Mucosa of stomach (tissue), 1 donor: ENCODE data around the gene ZMIZ1.
A peak's percentile ranks its signal among the peaks of the same experiment; 100 is the strongest.

Experiments
- H3K27me3 ChIP-seq: one replicate; pipeline ENCODE4 v1.7.0; 2013; ENCODE audit warnings: mild to moderate bottlenecking, low read length; ENCODE audit not compliant: control insufficient read depth, insufficient read depth
- H3K36me3 ChIP-seq: one replicate; pipeline ENCODE4 v1.7.0; 2013; ENCODE audit warnings: low read length; ENCODE audit not compliant: control insufficient read depth, insufficient read depth
- H3K4me1 ChIP-seq: one replicate; pipeline ENCODE4 v1.7.0; 2013; ENCODE audit warnings: mild to moderate bottlenecking, low read length; ENCODE audit not compliant: control insufficient read depth, insufficient read depth
- H3K4me3 ChIP-seq: one replicate; pipeline ENCODE4 v1.7.0; 2013; ENCODE audit warnings: low read length
- H3K9ac ChIP-seq: one replicate; pipeline ENCODE4 v1.7.0; 2013; ENCODE audit warnings: mild to moderate bottlenecking, low read length, moderate library complexity
- H3K9me3 ChIP-seq: one replicate; pipeline ENCODE4 v1.7.0; 2013; ENCODE audit warnings: mild to moderate bottlenecking, low read length, moderate library complexity; ENCODE audit not compliant: control insufficient read depth
- donor health status: Pancreatic carcinoma.

ZMIZ1 gene

DNA sequence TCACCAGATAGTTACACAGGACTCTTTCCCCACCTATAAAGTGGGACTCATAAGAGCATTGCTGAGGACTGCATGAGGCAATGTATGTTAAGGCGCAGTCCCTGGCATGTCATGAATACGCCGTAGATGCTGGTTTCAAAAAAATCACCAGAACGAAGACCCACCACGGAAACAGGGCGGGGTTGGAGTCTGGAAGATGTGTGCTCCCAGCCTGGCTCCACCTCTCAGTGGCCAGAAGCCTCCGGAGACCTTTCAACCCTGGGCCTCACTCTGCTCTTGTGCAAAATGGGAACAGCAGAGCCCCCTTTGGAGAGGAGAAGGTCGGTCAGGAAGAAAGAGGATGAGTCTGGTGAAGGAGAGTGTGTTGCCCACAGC lies 12.4 kb upstream of the ZMIZ1 start:
- H3K27me3 ChIP-seq, result no peaks in the 10 kb centered on the region
- H3K36me3 ChIP-seq, result no peaks in the 10 kb centered on the region
- H3K9ac ChIP-seq, result no peak overlapping the region
- no peaks in the 10 kb centered on the region for H3K9me3 ChIP-seq
- H3K4me1 ChIP-seq, result peaks cover 83% of the 10 kb centered on the region
- no peak overlapping the region for H3K4me3 ChIP-seq

DNA sequence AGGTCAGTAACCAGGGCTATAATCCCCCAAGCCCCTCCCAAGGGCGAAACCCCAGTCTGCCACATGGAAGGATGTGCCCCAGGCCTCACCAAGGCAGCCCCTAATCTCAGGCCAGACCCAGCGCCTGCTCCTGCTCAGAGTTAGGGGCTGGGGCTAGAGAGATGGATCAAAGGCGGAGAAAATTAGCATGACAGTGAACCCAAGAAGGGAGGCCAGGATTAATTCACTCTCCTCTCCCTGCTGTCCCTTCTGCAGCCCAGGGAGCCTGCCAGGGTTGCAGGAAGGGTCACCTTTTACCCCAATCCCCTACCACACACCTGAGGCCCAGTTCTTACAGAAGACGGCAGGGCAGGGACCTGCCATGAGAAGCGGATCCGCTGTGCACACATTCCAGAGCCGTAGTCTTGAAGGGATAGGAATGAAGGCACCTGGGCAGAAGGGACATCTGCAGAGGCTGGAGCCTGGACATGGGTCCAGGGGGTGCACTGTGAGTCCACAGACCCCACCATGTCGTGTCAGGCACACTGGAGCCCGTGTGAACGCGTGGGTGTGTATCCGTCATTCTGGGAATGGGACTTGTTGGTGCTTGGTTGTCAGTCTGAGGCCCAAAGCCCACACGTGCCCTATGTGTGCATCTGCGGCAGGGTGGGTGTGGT lies 11.9 kb upstream of the ZMIZ1 start:
- Histone ChIP-seq H3K36me3 (no peaks in the 10 kb centered on the region), H3K9ac (no peak overlapping the region), H3K4me1 (peaks cover 83% of the 10 kb centered on the region), H3K9me3 (no peaks in the 10 kb centered on the region), H3K4me3 (no peak overlapping the region), H3K27me3 (no peaks in the 10 kb centered on the region)

DNA sequence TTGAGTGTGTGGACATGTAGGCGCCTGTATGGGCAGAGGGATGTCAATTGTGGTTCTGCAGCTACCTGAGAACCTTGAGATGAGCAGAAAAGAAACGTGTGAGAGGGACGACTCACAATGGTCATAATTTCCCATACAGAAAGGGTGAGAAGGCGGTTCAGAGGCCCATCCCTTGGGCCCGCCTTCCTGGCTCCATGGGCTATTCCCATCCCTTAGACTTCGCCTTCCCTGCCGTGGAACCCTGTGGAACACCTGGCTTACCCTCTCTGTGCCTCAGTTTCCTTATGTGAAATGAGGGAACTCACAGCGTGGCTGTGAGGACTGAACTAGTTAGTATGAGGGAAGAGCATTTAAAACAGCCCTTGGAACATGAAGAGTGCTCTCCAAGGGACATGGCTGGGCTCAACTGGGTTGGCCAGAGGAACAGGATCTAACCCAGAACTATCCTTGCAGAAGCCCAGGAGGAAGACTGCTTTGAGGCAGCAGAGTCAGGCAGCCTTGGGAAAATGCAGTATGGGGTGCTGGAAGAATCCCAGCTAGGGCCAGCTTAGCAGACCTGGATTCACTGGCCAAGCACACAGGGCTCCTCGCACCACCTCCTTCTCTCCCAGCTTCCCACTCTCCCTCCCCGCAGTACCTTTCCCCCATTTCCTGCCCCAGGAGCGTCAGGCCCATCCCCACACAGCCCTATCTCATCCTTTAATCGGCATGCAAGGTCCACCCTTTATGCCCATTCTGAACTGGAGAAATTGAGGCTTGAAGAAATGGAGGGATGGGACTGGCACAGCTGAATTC lies 11.1 kb upstream of the ZMIZ1 start:
- H3K4me3 ChIP-seq, result no peak overlapping the region
- no peaks in the 10 kb centered on the region for H3K9me3 ChIP-seq
- H3K9ac ChIP-seq, result peak overlapping the region; percentile 10
- peaks cover 82% of the 10 kb centered on the region for H3K4me1 ChIP-seq
- no peaks in the 10 kb centered on the region for H3K27me3 ChIP-seq
- no peaks in the 10 kb centered on the region for H3K36me3 ChIP-seq

DNA sequence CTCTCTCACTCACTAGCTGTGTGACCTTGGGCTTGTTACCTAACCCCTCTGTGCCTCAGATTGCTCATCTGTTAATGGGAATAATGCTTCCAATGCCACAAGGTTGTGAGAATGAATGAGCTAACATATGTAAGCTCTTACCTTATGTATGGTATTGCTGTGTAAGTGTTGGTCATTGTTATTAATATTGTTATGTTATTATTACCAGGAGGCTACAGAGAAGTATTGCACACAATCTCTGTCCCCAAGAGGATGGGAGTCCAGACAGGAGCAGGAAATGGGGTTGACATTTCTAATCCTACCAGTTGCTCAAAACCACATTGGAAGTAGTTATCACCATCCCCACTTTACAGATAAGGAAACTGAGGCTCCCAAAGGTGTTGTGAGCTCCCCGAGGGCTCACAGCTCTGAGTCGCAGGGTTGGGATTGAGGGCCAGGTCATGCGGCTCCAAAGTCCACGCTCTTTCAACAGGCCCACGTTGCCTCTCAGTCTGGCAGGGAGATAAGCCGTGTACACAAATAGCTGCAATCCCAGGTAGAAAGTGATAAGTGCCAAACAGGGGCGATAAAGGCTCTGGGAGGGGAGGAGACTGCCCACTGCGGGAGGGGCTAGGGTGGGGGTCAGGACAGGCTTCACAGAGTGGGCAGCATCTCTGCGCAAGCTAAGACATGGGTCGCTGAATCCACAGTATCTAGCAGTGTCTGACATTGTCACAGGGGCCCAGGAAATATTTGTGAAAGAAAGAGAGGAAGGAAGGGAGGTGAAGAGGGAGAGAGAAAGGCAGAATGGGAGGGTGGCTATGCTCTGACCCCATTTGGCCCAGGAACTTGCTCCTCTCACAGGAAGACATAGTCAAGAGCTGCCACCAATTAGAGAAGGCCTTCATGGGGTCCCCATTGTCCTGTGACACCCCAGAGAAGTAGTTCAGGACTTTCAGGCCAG lies 9.6 kb upstream of the ZMIZ1 start:
- peak overlapping the region; percentile 11 for H3K9ac ChIP-seq
- H3K4me1 ChIP-seq, result peaks cover 90% of the 10 kb centered on the region

DNA sequence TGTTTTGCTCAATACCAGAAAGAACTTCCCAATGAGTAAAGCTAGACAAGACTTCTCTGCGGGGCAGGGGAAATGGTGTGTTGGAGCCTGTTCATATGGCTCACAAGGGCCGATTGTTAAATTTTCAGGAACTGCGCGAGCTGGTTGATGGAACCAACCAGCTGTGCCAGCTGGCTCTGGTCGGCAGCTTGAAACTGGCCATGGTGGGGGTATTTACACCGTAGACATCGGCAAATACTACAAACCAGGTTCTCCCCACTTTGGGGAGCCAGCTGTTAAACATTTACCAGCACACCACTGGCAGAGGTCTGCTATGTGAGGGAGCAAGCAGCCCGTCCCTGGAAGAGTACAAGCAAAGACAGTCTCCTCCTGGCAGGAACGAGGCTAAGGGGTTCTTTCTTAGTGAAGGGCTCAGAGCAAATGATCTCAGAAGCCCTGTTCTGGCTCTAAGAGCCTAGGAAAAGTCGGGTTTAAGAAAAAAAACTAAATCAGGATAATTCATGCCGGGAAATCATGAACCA lies 8.8 kb upstream of the ZMIZ1 start:
- H3K36me3 ChIP-seq, result no peaks in the 10 kb centered on the region
- H3K4me3 ChIP-seq, result no peak overlapping the region
- no peaks in the 10 kb centered on the region for H3K27me3 ChIP-seq
- H3K9me3 ChIP-seq, result no peaks in the 10 kb centered on the region
- peaks cover 90% of the 10 kb centered on the region for H3K4me1 ChIP-seq
- peak overlapping the region; percentile 11 for H3K9ac ChIP-seq

More for the DNA sequence above, 9.6 kb upstream of the ZMIZ1 start:
- Histone ChIP-seq H3K4me3 (no peak overlapping the region), H3K27me3 (no peaks in the 10 kb centered on the region), H3K9me3 (no peaks in the 10 kb centered on the region), H3K36me3 (no peaks in the 10 kb centered on the region)

DNA sequence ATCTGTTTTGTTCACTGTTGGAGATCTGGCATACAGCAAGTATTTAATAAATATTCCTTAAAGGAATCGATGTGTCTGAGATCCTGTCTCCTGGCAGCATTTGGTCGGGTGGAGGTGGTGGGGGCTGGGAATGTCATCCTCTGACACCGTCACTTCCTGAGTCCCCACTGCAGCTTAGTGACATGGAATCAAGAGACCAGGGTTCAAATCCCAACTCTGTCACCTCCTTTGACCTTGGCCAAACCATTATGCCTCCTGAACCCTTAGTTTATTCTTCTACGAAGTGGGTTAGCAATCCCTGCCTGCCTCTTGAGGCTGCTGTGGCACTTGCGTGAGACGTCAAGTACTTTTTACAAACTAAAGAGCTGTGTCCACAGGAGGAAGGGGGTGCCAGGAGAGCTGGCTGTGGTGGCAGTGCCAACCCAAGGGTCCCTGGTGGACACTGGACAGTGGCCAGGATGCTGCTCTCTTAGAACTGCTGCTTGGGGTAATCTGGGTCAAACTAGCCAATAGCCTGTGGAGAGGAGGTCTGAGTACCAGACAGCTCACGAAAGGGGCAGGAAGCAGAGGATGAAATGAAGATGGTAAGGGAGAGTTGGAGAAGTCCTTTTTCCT lies 8.0 kb upstream of the ZMIZ1 start:
- Histone ChIP-seq H3K36me3 (no peaks in the 10 kb centered on the region), H3K27me3 (no peaks in the 10 kb centered on the region), H3K4me1 (peaks cover 94% of the 10 kb centered on the region)

DNA sequence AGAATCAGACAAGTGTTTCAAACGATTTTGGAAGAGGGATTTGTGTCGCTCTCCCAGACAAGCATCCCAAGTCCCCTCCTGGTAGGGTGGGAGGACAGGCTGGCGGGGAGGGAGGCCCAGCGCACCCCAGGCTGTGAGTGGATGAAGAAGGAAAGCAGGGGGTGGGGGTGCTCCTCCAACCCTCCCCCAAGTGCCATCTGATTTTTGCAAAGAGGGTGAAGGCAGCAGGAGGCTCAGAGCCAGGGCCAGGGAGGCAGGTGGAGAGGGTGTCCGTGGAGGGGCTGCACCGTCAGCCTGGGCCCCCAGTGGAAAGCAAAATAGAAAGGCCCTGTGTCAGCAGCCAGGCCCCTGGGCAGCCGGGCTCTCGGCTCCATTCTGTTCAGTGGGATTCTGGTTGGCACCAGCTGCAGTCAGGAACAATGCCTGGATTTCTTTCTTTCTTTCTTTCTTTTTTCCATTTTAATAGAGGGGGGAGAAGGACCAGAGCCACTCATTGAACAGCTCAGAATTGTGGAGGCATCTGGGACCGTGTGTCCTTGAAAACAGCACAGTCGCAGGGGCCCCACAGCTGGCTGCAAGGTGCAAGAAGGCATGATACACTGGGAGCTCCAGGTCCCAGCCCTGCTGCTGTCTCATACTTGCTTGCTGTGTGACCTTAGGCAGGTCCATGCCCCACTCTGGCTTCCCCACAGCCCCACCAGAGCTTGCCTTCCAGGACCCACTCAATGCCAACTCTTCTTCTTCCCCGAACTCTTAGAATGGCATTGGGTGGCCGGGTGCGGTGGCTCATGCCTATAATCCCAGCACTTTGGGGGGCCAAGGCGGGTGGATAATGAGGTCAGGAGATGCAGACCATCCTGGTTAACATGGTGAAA lies 7.1 kb upstream of the ZMIZ1 start:
- Histone ChIP-seq H3K27me3 (no peaks in the 10 kb centered on the region), H3K9me3 (no peaks in the 10 kb centered on the region), H3K9ac (no peak overlapping the region), H3K4me1 (peaks cover 96% of the 10 kb centered on the region), H3K36me3 (no peaks in the 10 kb centered on the region), H3K4me3 (no peak overlapping the region)

More for the DNA sequence above, 8.0 kb upstream of the ZMIZ1 start:
- no peaks in the 10 kb centered on the region for H3K9me3 ChIP-seq
- no peak overlapping the region for H3K4me3 ChIP-seq
- H3K9ac ChIP-seq, result peak overlapping the region; percentile 30

DNA sequence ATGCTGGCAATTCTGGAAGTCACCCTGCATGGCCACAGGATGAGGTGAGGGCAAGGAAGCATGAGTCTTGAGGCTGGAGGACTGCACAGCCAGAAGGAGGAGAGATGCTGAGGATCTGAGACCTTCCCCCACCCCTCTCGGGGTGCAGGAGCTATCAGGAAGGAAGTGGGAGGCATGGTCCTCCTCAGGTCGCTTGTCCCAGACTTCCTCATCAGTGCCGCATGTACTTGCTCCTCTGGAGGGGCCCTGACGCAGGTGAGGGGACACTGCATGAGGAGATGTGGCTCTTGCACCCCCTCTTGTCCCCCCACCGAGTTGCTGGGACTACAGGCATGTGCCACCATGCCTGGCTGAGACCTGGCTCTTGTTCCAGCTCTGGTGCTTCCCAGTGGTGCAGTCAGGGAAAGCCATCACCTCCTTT lies 5.7 kb upstream of the ZMIZ1 start:
- peaks cover 87% of the 10 kb centered on the region for H3K4me1 ChIP-seq
- no peak overlapping the region for H3K4me3 ChIP-seq
- H3K36me3 ChIP-seq, result no peaks in the 10 kb centered on the region
- no peak overlapping the region for H3K9ac ChIP-seq
- H3K9me3 ChIP-seq, result no peaks in the 10 kb centered on the region
- no peaks in the 10 kb centered on the region for H3K27me3 ChIP-seq

DNA sequence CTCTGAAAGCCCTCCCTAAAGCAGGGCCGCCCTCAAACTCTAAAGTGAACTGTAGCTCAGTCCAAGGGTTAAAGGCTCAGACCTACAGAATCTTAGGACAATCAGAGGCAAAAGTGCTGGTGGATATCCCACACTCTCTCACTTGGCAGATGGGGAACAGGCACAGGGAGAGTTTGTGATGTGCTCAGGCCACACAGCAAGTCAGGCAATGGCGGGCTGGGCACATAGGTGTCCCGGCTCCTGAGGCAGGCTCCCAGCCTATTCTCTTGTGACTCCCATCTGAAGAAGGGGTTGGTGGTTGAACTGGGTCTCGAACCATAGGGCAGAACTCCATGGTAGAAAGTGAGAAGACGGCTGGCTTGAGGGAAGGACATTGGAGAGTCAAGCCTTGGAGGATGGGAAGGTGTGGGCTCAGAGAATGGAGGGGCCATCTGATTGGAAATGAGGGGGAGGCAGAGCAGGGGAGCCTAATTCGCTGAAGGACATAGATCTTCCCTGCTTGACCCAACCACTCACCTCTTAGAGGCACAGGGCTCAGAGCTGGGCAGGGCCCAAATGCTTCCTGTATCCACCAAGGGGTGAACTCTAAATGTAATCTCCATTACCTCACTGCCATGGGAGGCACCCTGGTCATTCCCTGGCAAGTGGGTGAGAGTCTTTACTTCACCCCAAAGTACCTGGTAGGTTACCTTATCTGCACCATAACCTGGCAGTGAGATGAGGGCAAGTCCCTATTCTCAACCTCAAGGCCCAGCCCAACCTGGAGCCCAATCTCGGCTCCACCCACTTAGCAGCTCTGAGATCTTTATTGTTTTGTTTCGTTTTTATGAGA lies 4.9 kb upstream of the ZMIZ1 start:
- Histone ChIP-seq H3K27me3 (no peaks in the 10 kb centered on the region), H3K9ac (no peak overlapping the region), H3K36me3 (no peaks in the 10 kb centered on the region), H3K4me3 (peak overlapping the region; percentile 15), H3K4me1 (peaks cover 81% of the 10 kb centered on the region), H3K9me3 (no peaks in the 10 kb centered on the region)

DNA sequence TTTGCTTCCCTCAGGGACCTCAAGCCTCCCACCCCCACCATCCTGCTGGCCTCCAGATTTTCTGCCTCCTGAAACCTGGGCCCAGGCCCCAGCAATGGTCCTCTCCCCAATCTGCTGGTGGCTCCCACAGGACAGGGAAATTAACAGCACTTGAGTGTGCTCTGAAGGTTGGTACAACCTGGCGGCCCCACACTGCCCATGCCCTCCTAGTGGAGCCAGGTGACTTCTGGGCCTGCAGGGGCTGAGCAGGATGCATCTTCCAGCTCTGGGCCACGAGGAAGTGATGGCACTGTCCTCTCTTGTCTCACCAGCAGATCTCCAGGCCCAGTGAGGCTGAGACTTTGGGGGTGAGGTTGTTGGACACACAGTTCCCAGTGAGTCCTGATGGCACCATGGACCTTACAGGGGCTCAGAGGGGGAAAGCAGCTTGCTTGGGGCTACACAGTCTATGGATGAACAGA lies 3.6 kb upstream of the ZMIZ1 start:
- Histone ChIP-seq H3K36me3 (no peaks in the 10 kb centered on the region), H3K27me3 (no peaks in the 10 kb centered on the region), H3K4me1 (peaks cover 69% of the 10 kb centered on the region), H3K4me3 (no peak overlapping the region), H3K9ac (no peak overlapping the region), H3K9me3 (no peaks in the 10 kb centered on the region)
